HG03175 (cell line): Measurements from ENCODE around the gene CCDC167.
"Not testable (repeated sequence)": the region's sequence is repeated elsewhere in the genome, so short reads cannot be mapped to it uniquely, and the experiment has no call there.

ENCODE experiments used
- ATAC-seq: cut with Tn5 transposase; IDR thresholded peaks from one replicate; pipeline ENCODE4 v1.9.1; 2021; ENCODE audit warnings: mild to moderate bottlenecking, moderate library complexity; ENCODE audit not compliant: unreplicated experiment

Gene CCDC167

GRCh38 chr6:37477656-37478435 lies 21.8 kb downstream of the CCDC167 start:
- ATAC-seq, result no peak

DNA sequence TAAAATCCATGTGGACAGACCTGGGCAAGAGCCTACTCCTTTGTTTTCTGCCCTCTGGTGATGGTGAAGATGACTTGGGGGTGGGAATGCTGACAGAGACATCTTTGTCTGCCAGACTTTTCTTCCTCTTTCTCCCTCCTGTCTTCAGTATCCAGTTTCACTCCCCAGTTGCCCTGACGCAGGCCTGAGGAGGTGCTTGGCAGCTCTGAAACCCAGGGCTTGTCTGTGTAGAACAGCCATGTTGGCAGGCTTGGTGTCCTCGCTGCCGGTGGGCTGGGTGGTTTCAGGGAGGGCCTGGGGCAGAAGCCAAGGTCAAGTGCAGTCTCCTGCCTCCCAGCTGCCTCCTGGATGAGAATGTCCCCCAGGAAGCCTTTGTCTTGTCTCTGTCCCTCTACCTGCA lies 22.5 kb downstream of the CCDC167 start:
- ATAC-seq, result no peak

- no peak for ATAC-seq
These were observed 25.4 kb downstream of the CCDC167 start for GRCh38 chr6:37474316-37474715.

GRCh38 chr6:37473364-37474095 lies 26.2 kb downstream of the CCDC167 start:
- no peak for ATAC-seq

GRCh38 chr6:37467718-37468117 lies 32.0 kb downstream of the CCDC167 start:
- ATAC-seq, result no peak

GRCh38 chr6:37463110-37463509 lies 36.6 kb downstream of the CCDC167 start:
- ATAC-seq, result no peak

- ATAC-seq, result no peak
These were observed 38.9 kb downstream of the CCDC167 start for GRCh38 chr6:37460805-37461204.

- no peak for ATAC-seq
These were observed 39.5 kb downstream of the CCDC167 start for GRCh38 chr6:37459981-37460800.

- no peak for ATAC-seq
These were observed 42.7 kb downstream of the CCDC167 start for GRCh38 chr6:37456816-37457560.

DNA sequence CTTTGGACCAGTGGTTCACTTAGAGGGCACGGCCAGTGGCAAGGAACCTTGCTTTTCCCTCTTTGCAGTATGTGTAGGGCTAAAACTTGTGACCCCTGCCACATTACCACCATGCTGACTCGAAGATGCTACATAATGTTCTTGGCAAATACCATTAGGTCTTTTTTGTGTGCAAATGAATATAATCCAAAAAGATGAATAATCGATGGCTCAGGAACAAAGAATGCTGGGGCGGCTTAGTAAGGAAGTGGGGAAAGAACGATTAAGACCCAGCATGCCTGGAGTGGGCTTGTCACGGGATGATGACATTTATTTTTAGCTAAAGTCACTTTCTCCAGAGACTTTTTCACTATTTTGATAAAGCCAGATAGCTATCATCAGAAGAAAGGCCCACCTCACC lies 43.6 kb downstream of the CCDC167 start:
- no peak for ATAC-seq

- no peak for ATAC-seq
These were observed 45.1 kb downstream of the CCDC167 start for GRCh38 chr6:37454420-37455140.

DNA sequence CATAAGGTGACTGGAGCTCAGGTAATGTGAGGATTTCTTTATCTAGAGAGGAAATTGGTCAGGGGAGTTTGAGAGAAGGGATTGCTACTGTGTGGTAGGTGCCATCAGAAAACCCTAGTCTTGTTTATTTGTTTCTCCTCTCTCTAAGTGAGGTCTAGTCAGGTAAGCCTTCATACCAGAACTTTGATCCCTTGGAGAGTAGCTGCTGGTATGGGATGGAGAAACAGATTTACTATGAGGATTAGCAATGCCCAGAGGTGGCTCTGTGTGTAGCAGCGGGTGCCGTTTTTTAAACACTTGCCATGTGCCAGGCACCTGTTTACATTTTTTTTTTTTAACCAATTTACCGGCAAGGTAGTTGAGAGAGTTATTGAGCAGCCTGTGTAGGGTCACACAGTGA lies 47.2 kb downstream of the CCDC167 start:
- ATAC-seq, result no peak

DNA sequence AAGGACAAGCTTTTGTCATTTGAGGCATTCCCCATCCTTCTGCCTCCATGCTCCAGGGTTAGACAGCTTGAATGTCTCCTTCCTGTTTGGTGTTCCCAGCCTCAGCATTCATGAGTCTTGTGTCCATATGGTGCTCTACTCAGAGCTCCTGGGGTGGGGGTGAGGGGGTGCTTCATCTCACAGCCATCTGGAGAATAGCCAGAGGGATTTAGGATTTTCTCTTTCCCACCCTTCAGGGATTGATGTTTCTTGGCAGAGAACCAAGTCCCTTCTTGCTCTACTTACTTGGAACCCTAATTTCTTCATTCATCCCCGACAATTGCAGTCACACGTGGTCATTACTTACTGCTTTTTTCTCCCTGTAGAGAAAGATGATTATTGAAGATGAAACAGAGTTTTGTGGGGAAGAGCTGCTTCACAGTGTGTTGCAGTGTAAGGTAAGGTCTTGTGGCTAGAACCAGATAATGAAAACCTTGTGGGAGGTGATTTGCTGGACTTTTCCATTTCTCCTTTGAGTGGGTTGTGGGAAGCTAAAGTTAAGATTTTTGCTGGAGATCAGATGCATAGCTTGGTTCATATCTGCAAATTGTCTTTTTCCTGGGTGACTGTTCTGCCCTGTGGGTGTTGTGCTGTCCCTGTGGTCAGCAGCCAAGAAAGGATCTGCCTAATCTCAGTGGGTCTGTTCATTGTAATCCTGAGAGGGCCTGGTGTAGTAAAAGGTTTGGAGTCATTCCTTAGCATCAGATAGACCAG lies 48.1 kb downstream of the CCDC167 start:
- no peak for ATAC-seq

DNA sequence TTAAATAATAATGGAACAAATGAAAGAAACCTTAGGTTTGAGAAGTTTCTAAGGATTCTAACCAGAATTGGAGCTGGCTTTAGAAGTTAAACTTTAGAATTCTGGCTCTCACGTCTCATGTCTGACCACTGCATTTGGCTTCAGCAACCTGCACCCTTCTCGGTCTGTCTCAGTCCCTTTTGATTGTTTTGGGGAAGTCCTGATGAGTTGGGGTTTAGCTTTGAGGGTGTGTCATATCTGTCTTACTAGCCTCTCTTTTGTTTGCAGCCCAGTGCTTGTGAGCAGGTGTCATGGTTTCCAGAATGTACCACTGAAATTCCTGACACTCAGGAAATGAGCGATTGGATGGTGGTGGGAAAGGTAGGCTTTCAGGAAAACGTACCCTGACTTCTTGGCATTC lies 49.7 kb downstream of the CCDC167 start:
- no peak for ATAC-seq

DNA sequence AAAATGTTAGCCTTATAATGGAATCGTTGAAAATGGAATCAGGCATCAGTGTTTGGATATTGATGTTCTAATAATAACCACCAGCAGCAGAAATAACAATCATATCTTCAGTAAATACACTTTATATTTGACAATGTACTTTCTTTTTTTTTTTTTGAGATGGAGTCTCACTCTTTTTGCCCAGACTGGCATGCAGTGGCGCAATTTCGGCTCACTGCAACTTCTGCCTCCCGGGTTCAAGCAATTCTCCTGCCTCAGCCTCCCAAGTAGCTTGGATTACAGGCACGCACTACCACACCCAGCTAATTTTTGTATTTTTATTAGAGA lies 56.5 kb downstream of the CCDC167 start:
- ATAC-seq, result not testable (repeated sequence)

- ATAC-seq, result no peak
These were observed 57.1 kb downstream of the CCDC167 start for GRCh38 chr6:37442416-37443215.

DNA sequence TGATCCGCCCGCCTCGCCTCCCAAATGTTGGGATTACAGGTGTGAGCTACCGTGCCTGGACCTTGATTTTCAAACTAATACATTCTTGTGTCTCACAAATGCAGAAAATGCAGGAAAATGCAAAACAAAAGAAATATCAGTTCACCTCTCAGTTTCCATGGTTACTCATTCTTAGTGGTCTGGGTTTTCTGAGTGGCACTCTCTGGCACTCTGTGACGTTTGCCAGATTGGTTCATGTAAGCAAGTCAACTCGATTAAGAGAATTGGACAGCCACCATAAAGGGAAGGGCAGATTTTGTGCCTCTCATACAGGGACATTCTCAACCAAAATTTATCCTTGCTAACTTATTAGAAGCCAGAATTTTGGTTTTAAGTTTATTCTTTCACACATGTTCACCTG lies 58.0 kb downstream of the CCDC167 start:
- no peak for ATAC-seq

GRCh38 chr6:37438930-37439329 lies 60.8 kb downstream of the CCDC167 start:
- ATAC-seq, result no peak

DNA sequence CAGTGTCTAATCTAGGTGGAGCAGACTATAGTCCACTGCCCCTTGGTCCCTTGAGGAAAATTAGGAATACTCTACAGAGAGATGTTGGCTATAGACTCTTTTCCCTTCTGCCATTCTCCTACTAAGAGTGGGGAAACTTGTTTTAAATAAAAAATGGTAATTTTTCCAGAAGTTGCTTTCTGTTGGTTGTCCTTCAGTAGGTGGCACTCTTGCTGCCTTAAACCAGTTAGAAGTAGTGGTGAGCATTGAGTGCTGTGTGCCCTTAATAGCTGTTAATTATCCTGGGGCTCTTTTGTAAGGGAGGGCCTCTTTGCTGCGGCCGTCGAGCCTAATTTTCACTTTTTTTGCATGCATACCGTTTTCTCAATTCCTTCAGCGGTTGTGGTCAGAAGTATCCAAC lies 63.9 kb downstream of the CCDC167 start:
- ATAC-seq, result no peak
